A172 (cell line): ENCODE measurements around the gene KLK13. TPM values are rescaled to one million over a fixed set of nuclear protein-coding genes. Genes with fewer than 3 reads are reported as not detected.

Experiments
- DNase-seq: peaks from one replicate; pipeline ENCODE4 v3.0.0-alpha.2; 2015; ENCODE audit warnings: low spot score
- total RNA-seq: library from RNA; depleted of rRNA; stranded (reverse); fragments of >200 nt; shearing (Covaris generic); gene quantifications from 2 replicates; pipeline ENCODE4 v1.2.3, GENCODE V29; 2014; rRNA removed

Gene KLK13
- not detected in 2 replicates for total RNA-seq

GRCh38 chr19:51064534-51065220 is at the start of gene KLK13:
Gene KLK13 (minus strand): TSS chr19:51065092. CDS start chr19:51065067, 25 bp downstream.
- DNase-seq, result no peak

GRCh38 chr19:51114087-51114729 is 49.3 kb upstream of the KLK13 start:
- DNase-seq, result no peak

GRCh38 chr19:51111606-51112005 is 46.7 kb upstream of the KLK13 start:
- no peak for DNase-seq

- DNase-seq, result no peak
These were observed 45.7 kb upstream of the KLK13 start for GRCh38 chr19:51110666-51110971.

- no peak for DNase-seq
These were observed 43.9 kb upstream of the KLK13 start for GRCh38 chr19:51108805-51109146.

GRCh38 chr19:51108066-51108804 is 43.3 kb upstream of the KLK13 start, which contains the start of gene CTU1:
Gene CTU1 (minus strand): TSS chr19:51108409. CDS start chr19:51104569, 3,840 bp downstream.
- peak; percentile 95 for DNase-seq

- no peak for DNase-seq
These were observed 42.6 kb upstream of the KLK13 start for GRCh38 chr19:51107406-51108065.

- DNase-seq, result no peak
These were observed 39.0 kb upstream of the KLK13 start for GRCh38 chr19:51103926-51104341.

- no peak for DNase-seq
These were observed 38.1 kb upstream of the KLK13 start for GRCh38 chr19:51102991-51103390.

- DNase-seq, result no peak
These were observed 36.4 kb upstream of the KLK13 start for GRCh38 chr19:51101171-51101865.

GRCh38 chr19:51100601-51101000 is 35.7 kb upstream of the KLK13 start:
- DNase-seq, result no peak

GRCh38 chr19:51099047-51099382 is 34.1 kb upstream of the KLK13 start:
- no peak for DNase-seq

GRCh38 chr19:51098365-51099046 is 33.6 kb upstream of the KLK13 start:
- DNase-seq, result no peak

GRCh38 chr19:51097796-51098195 is 32.9 kb upstream of the KLK13 start:
- no peak for DNase-seq

GRCh38 chr19:51097166-51097738 is 32.4 kb upstream of the KLK13 start:
- peak; percentile 27 for DNase-seq

- DNase-seq, result no peak
These were observed 31.7 kb upstream of the KLK13 start for GRCh38 chr19:51096473-51097165.

- DNase-seq, result no peak
These were observed 29.9 kb upstream of the KLK13 start for GRCh38 chr19:51094696-51095279.

- DNase-seq, result no peak
These were observed 28.8 kb upstream of the KLK13 start for GRCh38 chr19:51093510-51094345.

- no peak for DNase-seq
These were observed 28.2 kb upstream of the KLK13 start for GRCh38 chr19:51093101-51093500.
